Endodermal cell (in vitro differentiated cells): Measurements from ENCODE around the gene SCGB3A1. TPM values are rescaled to one million over a fixed set of nuclear protein-coding genes. Genes with fewer than 3 reads are reported as not detected.

Experiments used
- DNase-seq: peaks from one replicate; pipeline ENCODE4 v3.0.0-alpha.2; 2017
- H3K27ac ChIP-seq: 2 replicates; pipeline ENCODE4 v1.5.1; 2013; ENCODE audit warnings: mild to moderate bottlenecking, low read depth, low read length, moderate library complexity
- H3K27me3 ChIP-seq: 2 replicates; pipeline ENCODE4 v1.6.1; 2013; ENCODE audit warnings: mild to moderate bottlenecking, low read length, moderate library complexity; ENCODE audit not compliant: insufficient read depth, control insufficient read depth, poor library complexity, severe bottlenecking
- H3K36me3 ChIP-seq: 2 replicates; pipeline ENCODE4 v1.7.0; 2013; ENCODE audit warnings: mild to moderate bottlenecking, low read length, moderate library complexity; ENCODE audit not compliant: control insufficient read depth, insufficient read depth
- H3K4me1 ChIP-seq: one replicate; pipeline ENCODE4 v1.7.0; 2013; ENCODE audit warnings: low read length; ENCODE audit not compliant: control insufficient read depth, insufficient read depth
- H3K4me3 ChIP-seq: 2 replicates; pipeline ENCODE4 v1.5.1; 2013; ENCODE audit warnings: mild to moderate bottlenecking, low read length, moderate library complexity
- H3K9ac ChIP-seq: 2 replicates; pipeline ENCODE4 v1.6.1; 2013; ENCODE audit warnings: mild to moderate bottlenecking, low read length, moderate library complexity; ENCODE audit not compliant: poor library complexity, severe bottlenecking; ENCODE audit errors: extremely low read depth
- H3K9me3 ChIP-seq: 2 replicates; pipeline ENCODE4 v1.6.1; 2013; ENCODE audit warnings: mild to moderate bottlenecking, low read length, moderate library complexity; ENCODE audit not compliant: control insufficient read depth
- H3K27ac Mint-ChIP-seq: 2 replicates; pipeline ENCODE4 v1.8.0; 2020; ENCODE audit warnings: mixed read lengths
- H3K27me3 Mint-ChIP-seq: 2 replicates; pipeline ENCODE4 v1.8.0; 2021; ENCODE audit warnings: mild to moderate bottlenecking, mixed read lengths; ENCODE audit not compliant: insufficient read depth
- H3K36me3 Mint-ChIP-seq: 2 replicates; pipeline ENCODE4 v1.8.0; 2020; ENCODE audit warnings: low read depth, mixed read lengths
- H3K4me1 Mint-ChIP-seq: 2 replicates; pipeline ENCODE4 v1.8.0; 2020; ENCODE audit warnings: mixed read lengths
- H3K4me3 Mint-ChIP-seq: 2 replicates; pipeline ENCODE4 v1.8.0; 2020; ENCODE audit warnings: mild to moderate bottlenecking, moderate library complexity, mixed read lengths
- H3K9me3 Mint-ChIP-seq: 2 replicates; pipeline ENCODE4 v1.8.0; 2020; ENCODE audit warnings: mild to moderate bottlenecking, mixed read lengths
- CTCF ChIP-seq: fragments of 200-600 bp; sonication (generic); conservative IDR thresholded peaks from 2 replicates; pipeline ENCODE4 v1.5.0; 2021; ENCODE audit warnings: antibody characterized with exemption, mild to moderate bottlenecking
- WGBS, 2 experiments: methylation state at CpG; one replicate each; pipeline versions ENCODE4 v1.1.5 to v1.1.7; 2013; ENCODE audit warnings: missing lambda C conversion rate in 2 of 2, mixed read lengths in 1 of 2; ENCODE audit not compliant: insufficient coverage in 1 of 2, insufficient read length in 1 of 2; 5-methylcytosine and 5-hydroxymethylcytosine counted together
- total RNA-seq, 2 donors: library from RNA; stranded (reverse); fragmentation: NEBNext Ultra II Directional in 1 of 2; extraction: Animal tissue kit (Norgen Biotek cat#: 25700) in 1 of 2; gene quantifications; 2 replicates in 1 of 2; 3 replicates in 1 of 2; pipeline ENCODE4 v1.2.1, GENCODE V29; 2021

SCGB3A1 gene
- total RNA-seq, 2 donors from 2014 or later, result 0.57 TPM; not detected in 1

GRCh38 chr5:180608572-180609310, 17.4 kb upstream of the SCGB3A1 start:
- Mint-ChIP-seq H3K27ac (no peak overlapping the region), H3K9me3 (no peaks in the 10 kb centered on the region), H3K27me3 (peaks cover 7% of the 10 kb centered on the region), H3K36me3 (no peaks in the 10 kb centered on the region), H3K4me3 (no peak overlapping the region), H3K4me1 (peaks cover 5% of the 10 kb centered on the region)
- H3K27me3 ChIP-seq, result no peaks in the 10 kb centered on the region
- no peak overlapping the region for H3K9ac ChIP-seq
- H3K36me3 ChIP-seq, result no peaks in the 10 kb centered on the region
- no peak for DNase-seq
- H3K27ac ChIP-seq, result no peak overlapping the region
- TF ChIP-seq CTCF, result no peak
- H3K4me3 ChIP-seq, result no peak overlapping the region
- no peaks in the 10 kb centered on the region for H3K9me3 ChIP-seq
- no peaks in the 10 kb centered on the region for H3K4me1 ChIP-seq
- WGBS, 2 experiments, result 91 to 93% methylated on average over 23 to 26 of the region's 26 CpGs

GRCh38 chr5:180607861-180608571, 16.7 kb upstream of the SCGB3A1 start:
- DNase-seq, result no peak
- Mint-ChIP-seq H3K27me3 (peaks cover 7% of the 10 kb centered on the region), H3K27ac (no peak overlapping the region), H3K4me3 (no peak overlapping the region), H3K36me3 (no peaks in the 10 kb centered on the region), H3K4me1 (peaks cover 5% of the 10 kb centered on the region), H3K9me3 (no peaks in the 10 kb centered on the region)
- Histone ChIP-seq H3K36me3 (no peaks in the 10 kb centered on the region), H3K27ac (no peak overlapping the region), H3K9ac (no peak overlapping the region), H3K4me3 (no peak overlapping the region), H3K27me3 (no peaks in the 10 kb centered on the region), H3K4me1 (no peaks in the 10 kb centered on the region), H3K9me3 (no peaks in the 10 kb centered on the region)
- no peak for TF ChIP-seq CTCF
- WGBS, 2 experiments, result 80 to 83% methylated on average over 9 to 18 of the region's 18 CpGs

- Mint-ChIP-seq H3K27ac (no peak overlapping the region), H3K4me1 (peaks cover 5% of the 10 kb centered on the region), H3K36me3 (no peaks in the 10 kb centered on the region), H3K9me3 (no peaks in the 10 kb centered on the region), H3K27me3 (peaks cover 7% of the 10 kb centered on the region), H3K4me3 (no peak overlapping the region)
- no peak overlapping the region for H3K9ac ChIP-seq
- H3K27ac ChIP-seq, result no peak overlapping the region
- DNase-seq, result no peak
- no peaks in the 10 kb centered on the region for H3K9me3 ChIP-seq
- TF ChIP-seq CTCF, result no peak
- no peaks in the 10 kb centered on the region for H3K36me3 ChIP-seq
- H3K4me1 ChIP-seq, result no peaks in the 10 kb centered on the region
- WGBS, 2 experiments, result 90% methylated on average over 19 to 21 of the region's 21 CpGs
- H3K4me3 ChIP-seq, result no peak overlapping the region
- no peaks in the 10 kb centered on the region for H3K27me3 ChIP-seq
These were observed 15.0 kb upstream of the SCGB3A1 start for GRCh38 chr5:180606215-180606785.
